ENCODE data around the gene SLC4A7.

DNA sequence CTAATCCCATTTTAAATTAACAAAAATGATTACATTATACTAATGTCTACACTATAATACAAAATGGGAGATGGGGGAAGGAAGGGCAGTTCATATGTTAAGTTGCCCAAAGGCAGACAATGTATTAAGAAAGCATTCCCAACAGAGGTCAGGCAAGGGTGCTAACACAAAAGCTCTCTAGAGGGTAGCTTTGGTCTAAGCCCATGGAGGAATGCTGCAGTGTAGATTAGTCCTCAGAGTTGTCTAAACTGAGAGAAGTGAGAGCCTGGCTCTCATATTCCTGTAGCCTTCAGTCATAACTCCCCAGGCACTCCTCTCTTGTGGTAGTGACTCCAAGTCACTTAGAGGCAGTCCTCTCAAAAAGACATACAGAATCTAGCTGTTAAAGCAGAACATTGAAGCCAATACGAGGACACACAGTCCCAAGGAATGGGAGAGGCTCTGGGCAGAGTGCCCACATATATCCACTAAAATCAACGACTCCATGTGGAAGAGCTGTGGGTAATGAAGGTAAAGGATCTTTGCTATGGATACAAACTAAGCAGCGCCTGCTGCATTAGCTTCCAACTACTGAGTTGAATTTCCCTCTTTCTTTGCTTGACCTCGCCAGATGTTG is 129.5 kb downstream of the SLC4A7 start:
- TF ChIP-seq, protein P1, sequence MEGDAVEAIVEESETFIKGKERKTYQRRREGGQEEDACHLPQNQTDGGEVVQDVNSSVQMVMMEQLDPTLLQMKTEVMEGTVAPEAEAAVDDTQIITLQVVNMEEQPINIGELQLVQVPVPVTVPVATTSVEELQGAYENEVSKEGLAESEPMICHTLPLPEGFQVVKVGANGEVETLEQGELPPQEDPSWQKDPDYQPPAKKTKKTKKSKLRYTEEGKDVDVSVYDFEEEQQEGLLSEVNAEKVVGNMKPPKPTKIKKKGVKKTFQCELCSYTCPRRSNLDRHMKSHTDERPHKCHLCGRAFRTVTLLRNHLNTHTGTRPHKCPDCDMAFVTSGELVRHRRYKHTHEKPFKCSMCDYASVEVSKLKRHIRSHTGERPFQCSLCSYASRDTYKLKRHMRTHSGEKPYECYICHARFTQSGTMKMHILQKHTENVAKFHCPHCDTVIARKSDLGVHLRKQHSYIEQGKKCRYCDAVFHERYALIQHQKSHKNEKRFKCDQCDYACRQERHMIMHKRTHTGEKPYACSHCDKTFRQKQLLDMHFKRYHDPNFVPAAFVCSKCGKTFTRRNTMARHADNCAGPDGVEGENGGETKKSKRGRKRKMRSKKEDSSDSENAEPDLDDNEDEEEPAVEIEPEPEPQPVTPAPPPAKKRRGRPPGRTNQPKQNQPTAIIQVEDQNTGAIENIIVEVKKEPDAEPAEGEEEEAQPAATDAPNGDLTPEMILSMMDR (conservative IDR thresholded peaks at IDR 0.05), result no peak
- no peak for TF ChIP-seq ZFX (IDR thresholded peaks at IDR 0.05)

Measured in C4-2B (cell line).